GM23338 (cell line): ENCODE measurements around the gene CHRDL1. TPM values are rescaled to one million over a fixed set of nuclear protein-coding genes. Genes with fewer than 3 reads are reported as not detected.
A peak's percentile ranks its signal among the peaks of the same experiment; 100 is the strongest.

Experiments
- ATAC-seq: fragments of 200-7000 bp; cut with Tn5 transposase; 3 replicates; pipeline ENCODE4 v1.9.1; 2020
- DNase-seq: peaks from one replicate; pipeline ENCODE4 v3.0.0-alpha.2; 2015; ENCODE audit warnings: low spot score
- H2AFZ ChIP-seq: fragments of 200-600 bp; sonication (generic); 2 replicates; pipeline ENCODE4 v1.8.0; 2016; ENCODE audit warnings: antibody characterized with exemption, mild to moderate bottlenecking, moderate library complexity
- H3F3A ChIP-seq: fragments of 200-600 bp; sonication (generic); replicated peaks from 2 replicates; pipeline ENCODE4 v1.8.0; 2017; ENCODE audit warnings: antibody characterized with exemption, mixed run types, low read depth
- H3K27ac ChIP-seq: fragments of 200-600 bp; sonication (generic); 2 replicates; pipeline ENCODE4 v1.6.1; 2016; ENCODE audit warnings: low read depth
- H3K27me3 ChIP-seq: fragments of 200-600 bp; sonication (generic); 2 replicates; pipeline ENCODE4 v1.8.0; 2016; ENCODE audit warnings: mild to moderate bottlenecking, mixed run types, moderate library complexity; ENCODE audit not compliant: insufficient read depth
- H3K36me3 ChIP-seq: fragments of 200-600 bp; sonication (generic); 2 replicates; pipeline ENCODE4 v1.8.0; 2016; ENCODE audit warnings: mild to moderate bottlenecking; ENCODE audit not compliant: insufficient read depth
- H3K4me1 ChIP-seq: fragments of 200-600 bp; sonication (generic); 2 replicates; pipeline ENCODE4 v1.8.0; 2016; ENCODE audit warnings: mild to moderate bottlenecking, moderate library complexity; ENCODE audit not compliant: insufficient read depth
- H3K4me2 ChIP-seq: fragments of 200-600 bp; sonication (generic); 2 replicates; pipeline ENCODE4 v1.7.1; 2017; ENCODE audit warnings: mixed run types
- H3K4me3 ChIP-seq: fragments of 200-600 bp; sonication (generic); 2 replicates; pipeline ENCODE4 v1.6.1; 2016; ENCODE audit warnings: mixed run types
- H3K79me2 ChIP-seq: fragments of 200-600 bp; sonication (generic); replicated peaks from 2 replicates; pipeline ENCODE4 v1.8.0; 2017; ENCODE audit warnings: mild to moderate bottlenecking; ENCODE audit not compliant: insufficient read depth
- H3K9me2 ChIP-seq: fragments of 200-600 bp; sonication (generic); 2 replicates; pipeline ENCODE4 v1.8.0; 2017; ENCODE audit not compliant: insufficient read depth
- H4K20me1 ChIP-seq: fragments of 200-600 bp; sonication (generic); replicated peaks from 2 replicates; pipeline ENCODE4 v1.8.0; 2017; ENCODE audit warnings: mild to moderate bottlenecking; ENCODE audit not compliant: insufficient read depth
- H3K27ac Mint-ChIP-seq: 2 replicates; pipeline ENCODE4 v1.8.0; 2020; ENCODE audit warnings: inconsistent platforms, mild to moderate bottlenecking, moderate library complexity, mixed read lengths
- H3K27me3 Mint-ChIP-seq: 3 replicates; pipeline ENCODE4 v1.8.0; 2022; ENCODE audit warnings: low read depth, mild to moderate bottlenecking, moderate library complexity, mixed read lengths, inconsistent platforms; ENCODE audit not compliant: insufficient read depth, poor library complexity
- H3K36me3 Mint-ChIP-seq: 3 replicates; pipeline ENCODE4 v1.8.0; 2021; ENCODE audit warnings: low read depth, mild to moderate bottlenecking, inconsistent platforms, moderate library complexity, mixed read lengths
- H3K4me1 Mint-ChIP-seq: 3 replicates; pipeline ENCODE4 v1.8.0; 2020; ENCODE audit warnings: mild to moderate bottlenecking, inconsistent platforms, mixed read lengths
- H3K4me3 Mint-ChIP-seq: 3 replicates; pipeline ENCODE4 v1.8.0; 2021; ENCODE audit warnings: moderate library complexity, mild to moderate bottlenecking, inconsistent platforms, mixed read lengths
- H3K9me3 Mint-ChIP-seq: 3 replicates; pipeline ENCODE4 v1.8.0; 2020; ENCODE audit warnings: moderate library complexity, mild to moderate bottlenecking, inconsistent platforms, mixed read lengths
- CREB1 ChIP-seq: fragments of 250-450 bp; sonication (Bioruptor Pico); IDR thresholded peaks from 2 replicates; pipeline ENCODE4 v1.5.0; 2020; ENCODE audit warnings: low read depth, mild to moderate bottlenecking, moderate library complexity
- EZH2 ChIP-seq: fragments of 200-600 bp; sonication (generic); IDR thresholded peaks from one replicate; pipeline ENCODE4 v1.8.0; 2017; ENCODE audit warnings: antibody characterized with exemption, mild to moderate bottlenecking, low read depth; ENCODE audit not compliant: unreplicated experiment
- EZH2phosphoT487 ChIP-seq: fragments of 200-600 bp; sonication (generic); IDR thresholded peaks from one replicate; pipeline ENCODE4 v1.8.1; 2018; ENCODE audit warnings: antibody characterized with exemption; ENCODE audit not compliant: unreplicated experiment
- JUNB ChIP-seq: IDR thresholded peaks from one replicate; pipeline ENCODE4 v1.6.1; 2016; ENCODE audit warnings: antibody characterized with exemption; ENCODE audit not compliant: unreplicated experiment
- POLR2AphosphoS5 ChIP-seq: IDR thresholded peaks from 2 replicates; pipeline ENCODE4 v1.6.1; 2016; ENCODE audit warnings: antibody characterized with exemption, low read depth
- STAT1 ChIP-seq: IDR thresholded peaks from one replicate; pipeline ENCODE4 v1.6.1; 2016; ENCODE audit warnings: antibody characterized with exemption; ENCODE audit not compliant: unreplicated experiment
- long read RNA-seq: library from polyadenylated mRNA; unstranded; transcript quantifications from one replicate; pipeline ENCODE4 v2.0.0, GENCODE V29; 2020; ENCODE audit not compliant: unreplicated experiment
- polyA plus RNA-seq: library from polyadenylated mRNA; unstranded; fragments of >200 nt; fragmentation: Nextera tagmentation; extraction: Ambion mirVana; gene quantifications from 2 replicates; pipeline ENCODE4 v1.2.1, GENCODE V29; 2016
- total RNA-seq: library from RNA; depleted of rRNA; stranded (reverse); fragments of >200 nt; shearing (Covaris generic); gene quantifications from 2 replicates; pipeline ENCODE4 v1.2.3, GENCODE V29; 2014; rRNA removed
- TF ChIP-seq, protein P1 (sequence below), 2 experiments: fragments of 200-600 bp in 1 of 2; sonication (generic) in 1 of 2; conservative IDR thresholded peaks; 2 replicates each; pipeline versions ENCODE4 v1.5.1 to v1.6.1; 2016 to 2017; ENCODE audit warnings: antibody characterized with exemption in 2 of 2, low read depth in 2 of 2, mild to moderate bottlenecking in 2 of 2, moderate library complexity in 1 of 2
- TF ChIP-seq, protein P2 (sequence below): IDR thresholded peaks from 2 replicates; pipeline ENCODE4 v1.6.1; 2016; ENCODE audit warnings: antibody characterized with exemption

The CHRDL1 gene
- total RNA-seq: 9.8 and 12.8 TPM in 2 replicates
- polyA plus RNA-seq: 3.6 and 3.7 TPM in 2 replicates
- long read RNA-seq, partial matches to known transcripts: 0 of 1 reads
- long read RNA-seq, other reads (novel, unspliced or antisense): 1 of 1 reads

- Mint-ChIP-seq H3K4me3 (peak within 1 kb of the TSS; percentile 84), H3K27ac (peak within 1 kb of the TSS; percentile 74), H3K9me3 (no peaks in the 10 kb centered on the region), H3K36me3 (no peaks in the 10 kb centered on the region), H3K4me1 (peaks cover 7% of the 10 kb centered on the region; the same call in 1 of the 3 replicates), H3K27me3 (no peaks in the 10 kb centered on the region)
- peak; percentile 23; the same call in 1 of the 2 replicates for TF ChIP-seq POLR2AphosphoS5
- no peak for TF ChIP-seq EZH2
- Histone ChIP-seq H3F3A (no peaks in the 10 kb centered on the region), H3K36me3 (no peaks in the 10 kb centered on the region), H3K79me2 (no peaks in the 10 kb centered on the region), H3K4me3 (peak within 1 kb of the TSS; percentile 60), H3K4me1 (peaks cover 4% of the 10 kb centered on the region; the same call in 1 of the 2 replicates), H3K4me2 (peak within 1 kb of the TSS; percentile 77), H3K27me3 (no peaks in the 10 kb centered on the region), H4K20me1 (no peaks in the 10 kb centered on the region), H3K27ac (no peak within 1 kb of the TSS), H3K9me2 (no peaks in the 10 kb centered on the region), H2AFZ (peak within 1 kb of the TSS; percentile 96)
- ATAC-seq (peak; percentile 91), DNase-seq (peak; percentile 60)
Measured at GRCh38 chrX:110795645-110796406, at the start of gene CHRDL1. TSS of gene CHRDL1 (minus strand) at chrX:110795817. CDS start at chrX:110792181, 3,636 bp downstream.

GRCh38 chrX:110836982-110837381 lies 41.4 kb upstream of the CHRDL1 start:
- no peak overlapping the region for H2AFZ ChIP-seq
- DNase-seq (peak; percentile 65), ATAC-seq (peak; percentile 96)
- H3K27me3 ChIP-seq: no peaks in the 10 kb centered on the region
- Mint-ChIP-seq H3K27me3 (no peaks in the 10 kb centered on the region), H3K4me3 (no peak overlapping the region), H3K4me1 (no peaks in the 10 kb centered on the region; the same call in 2 of the 3 replicates), H3K9me3 (no peaks in the 10 kb centered on the region; the same call in 2 of the 3 replicates), H3K27ac (no peak overlapping the region), H3K36me3 (no peaks in the 10 kb centered on the region)
- H3K36me3 ChIP-seq: no peaks in the 10 kb centered on the region
- no peaks in the 10 kb centered on the region for H3K9me2 ChIP-seq
- no peak overlapping the region for H3K4me3 ChIP-seq
- H3K4me1 ChIP-seq: no peaks in the 10 kb centered on the region
- H3K27ac ChIP-seq: no peak overlapping the region
- H3K4me2 ChIP-seq: no peak overlapping the region
- no peak for TF ChIP-seq POLR2AphosphoS5
- TF ChIP-seq, protein P1, sequence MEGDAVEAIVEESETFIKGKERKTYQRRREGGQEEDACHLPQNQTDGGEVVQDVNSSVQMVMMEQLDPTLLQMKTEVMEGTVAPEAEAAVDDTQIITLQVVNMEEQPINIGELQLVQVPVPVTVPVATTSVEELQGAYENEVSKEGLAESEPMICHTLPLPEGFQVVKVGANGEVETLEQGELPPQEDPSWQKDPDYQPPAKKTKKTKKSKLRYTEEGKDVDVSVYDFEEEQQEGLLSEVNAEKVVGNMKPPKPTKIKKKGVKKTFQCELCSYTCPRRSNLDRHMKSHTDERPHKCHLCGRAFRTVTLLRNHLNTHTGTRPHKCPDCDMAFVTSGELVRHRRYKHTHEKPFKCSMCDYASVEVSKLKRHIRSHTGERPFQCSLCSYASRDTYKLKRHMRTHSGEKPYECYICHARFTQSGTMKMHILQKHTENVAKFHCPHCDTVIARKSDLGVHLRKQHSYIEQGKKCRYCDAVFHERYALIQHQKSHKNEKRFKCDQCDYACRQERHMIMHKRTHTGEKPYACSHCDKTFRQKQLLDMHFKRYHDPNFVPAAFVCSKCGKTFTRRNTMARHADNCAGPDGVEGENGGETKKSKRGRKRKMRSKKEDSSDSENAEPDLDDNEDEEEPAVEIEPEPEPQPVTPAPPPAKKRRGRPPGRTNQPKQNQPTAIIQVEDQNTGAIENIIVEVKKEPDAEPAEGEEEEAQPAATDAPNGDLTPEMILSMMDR (conservative IDR thresholded peaks at IDR 0.05; ENCODE audit: low read depth in 2 of 2): peak; percentile 44 to 69
- no peaks in the 10 kb centered on the region for H3K79me2 ChIP-seq
- no peaks in the 10 kb centered on the region for H4K20me1 ChIP-seq
- no peaks in the 10 kb centered on the region for H3F3A ChIP-seq

GRCh38 chrX:110836451-110836850 lies 40.8 kb upstream of the CHRDL1 start:
- ATAC-seq (no peak), DNase-seq (no peak)
- H3K27me3 ChIP-seq: no peaks in the 10 kb centered on the region
- H3K9me2 ChIP-seq: no peaks in the 10 kb centered on the region
- H3K36me3 ChIP-seq: no peaks in the 10 kb centered on the region
- no peaks in the 10 kb centered on the region for H4K20me1 ChIP-seq
- Mint-ChIP-seq H3K4me3 (no peak overlapping the region), H3K36me3 (no peaks in the 10 kb centered on the region), H3K4me1 (no peaks in the 10 kb centered on the region; the same call in 2 of the 3 replicates), H3K27me3 (no peaks in the 10 kb centered on the region), H3K27ac (no peak overlapping the region), H3K9me3 (no peaks in the 10 kb centered on the region; the same call in 2 of the 3 replicates)
- no peaks in the 10 kb centered on the region for H3F3A ChIP-seq
- H3K27ac ChIP-seq: no peak overlapping the region
- no peak overlapping the region for H2AFZ ChIP-seq
- H3K4me3 ChIP-seq: no peak overlapping the region
- no peaks in the 10 kb centered on the region for H3K4me1 ChIP-seq
- H3K4me2 ChIP-seq: no peak overlapping the region
- no peaks in the 10 kb centered on the region for H3K79me2 ChIP-seq
- TF ChIP-seq, protein P2, sequence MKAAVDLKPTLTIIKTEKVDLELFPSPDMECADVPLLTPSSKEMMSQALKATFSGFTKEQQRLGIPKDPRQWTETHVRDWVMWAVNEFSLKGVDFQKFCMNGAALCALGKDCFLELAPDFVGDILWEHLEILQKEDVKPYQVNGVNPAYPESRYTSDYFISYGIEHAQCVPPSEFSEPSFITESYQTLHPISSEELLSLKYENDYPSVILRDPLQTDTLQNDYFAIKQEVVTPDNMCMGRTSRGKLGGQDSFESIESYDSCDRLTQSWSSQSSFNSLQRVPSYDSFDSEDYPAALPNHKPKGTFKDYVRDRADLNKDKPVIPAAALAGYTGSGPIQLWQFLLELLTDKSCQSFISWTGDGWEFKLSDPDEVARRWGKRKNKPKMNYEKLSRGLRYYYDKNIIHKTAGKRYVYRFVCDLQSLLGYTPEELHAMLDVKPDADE: no peak
- TF ChIP-seq CREB1 (CRISPR knock-in tag): no peak
- TF ChIP-seq POLR2AphosphoS5: no peak
- no peak for TF ChIP-seq EZH2phosphoT487
- TF ChIP-seq EZH2: no peak
- TF ChIP-seq, protein P1 (conservative IDR thresholded peaks at IDR 0.05; ENCODE audit: low read depth in 2 of 2): no peak
- no peak for TF ChIP-seq JUNB
- no peak for TF ChIP-seq STAT1
